ENCODE measurements around the gene SMYD1.

GRCh38 chr2:88051792-88052191 is 15.8 kb upstream of the SMYD1 start:
- TF ChIP-seq SIN3A (IDR thresholded peaks at IDR 0.05; ENCODE audit: low read depth) = no peak
- no peak for TF ChIP-seq SP1 (IDR thresholded peaks at IDR 0.05; ENCODE audit: low read depth)
- TF ChIP-seq CTCF (IDR thresholded peaks at IDR 0.05 in 2 of 3, conservative IDR thresholded peaks at IDR 0.05 in 1 of 3; ENCODE audit: borderline replicate concordance in 1 of 3, insufficient read depth in 1 of 3, low read depth in 2 of 3, low read length in 2 of 3) = no peak
- TF ChIP-seq CEBPB (IDR thresholded peaks at IDR 0.05; ENCODE audit: low read depth) = no peak
- no peak for TF ChIP-seq ZNF274 (IDR thresholded peaks at IDR 0.05; ENCODE audit: low read depth, low read length)
- TF ChIP-seq RAD21 (IDR thresholded peaks at IDR 0.05; ENCODE audit: low read depth) = no peak
- peak; percentile 19 for TF ChIP-seq POLR2AphosphoS5 (IDR thresholded peaks at IDR 0.05; ENCODE audit: low read depth, low read length)
- no peak for TF ChIP-seq YY1 (IDR thresholded peaks at IDR 0.05; ENCODE audit: extremely low read depth, insufficient replicate concordance, low read depth, low read length)

All from HCT116 (cell line).